ENCODE measurements around the gene CCDC110.
A peak's percentile ranks its signal among the peaks of the same experiment; 100 is the strongest.

The CCDC110 gene

DNA sequence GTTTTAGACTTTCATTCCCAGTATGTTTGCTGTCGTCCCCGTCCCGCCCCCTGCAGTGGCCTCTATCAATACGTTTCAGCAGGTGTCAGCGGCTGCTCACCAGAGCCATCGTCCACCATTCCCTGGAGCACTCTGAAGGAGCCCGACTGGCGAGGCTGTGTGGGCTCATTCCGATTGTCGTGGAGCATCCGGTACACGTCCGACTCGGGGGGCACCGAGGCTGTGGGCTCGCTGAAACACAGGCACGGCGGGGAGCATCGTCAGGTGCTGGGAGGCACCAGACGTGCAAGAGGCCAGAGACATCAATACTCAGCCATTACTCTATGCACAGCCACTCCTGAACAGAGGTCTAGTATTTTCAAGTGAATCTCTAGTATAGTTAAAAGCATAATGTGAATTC is 34.9 kb upstream of the CCDC110 start:
- Histone ChIP-seq H3K27me3 (ENCODE audit: insufficient read depth, low read length) (no peaks in the 10 kb centered on the region), H3K9ac (ENCODE audit: low read depth, low read length) (no peak overlapping the region), H3K9me3 (ENCODE audit: insufficient read depth, low read depth, low read length) (peaks cover 5% of the 10 kb centered on the region), H3K36me3 (ENCODE audit: insufficient read depth, low read length) (no peaks in the 10 kb centered on the region), H3K4me3 (ENCODE audit: low read length) (no peak overlapping the region), H3K27ac (ENCODE audit: low read depth, low read length) (no peak overlapping the region), H3K4me1 (ENCODE audit: insufficient read depth, low read length) (no peaks in the 10 kb centered on the region)
- WGBS = 90% methylated on average over 20 of the region's 20 CpGs

DNA sequence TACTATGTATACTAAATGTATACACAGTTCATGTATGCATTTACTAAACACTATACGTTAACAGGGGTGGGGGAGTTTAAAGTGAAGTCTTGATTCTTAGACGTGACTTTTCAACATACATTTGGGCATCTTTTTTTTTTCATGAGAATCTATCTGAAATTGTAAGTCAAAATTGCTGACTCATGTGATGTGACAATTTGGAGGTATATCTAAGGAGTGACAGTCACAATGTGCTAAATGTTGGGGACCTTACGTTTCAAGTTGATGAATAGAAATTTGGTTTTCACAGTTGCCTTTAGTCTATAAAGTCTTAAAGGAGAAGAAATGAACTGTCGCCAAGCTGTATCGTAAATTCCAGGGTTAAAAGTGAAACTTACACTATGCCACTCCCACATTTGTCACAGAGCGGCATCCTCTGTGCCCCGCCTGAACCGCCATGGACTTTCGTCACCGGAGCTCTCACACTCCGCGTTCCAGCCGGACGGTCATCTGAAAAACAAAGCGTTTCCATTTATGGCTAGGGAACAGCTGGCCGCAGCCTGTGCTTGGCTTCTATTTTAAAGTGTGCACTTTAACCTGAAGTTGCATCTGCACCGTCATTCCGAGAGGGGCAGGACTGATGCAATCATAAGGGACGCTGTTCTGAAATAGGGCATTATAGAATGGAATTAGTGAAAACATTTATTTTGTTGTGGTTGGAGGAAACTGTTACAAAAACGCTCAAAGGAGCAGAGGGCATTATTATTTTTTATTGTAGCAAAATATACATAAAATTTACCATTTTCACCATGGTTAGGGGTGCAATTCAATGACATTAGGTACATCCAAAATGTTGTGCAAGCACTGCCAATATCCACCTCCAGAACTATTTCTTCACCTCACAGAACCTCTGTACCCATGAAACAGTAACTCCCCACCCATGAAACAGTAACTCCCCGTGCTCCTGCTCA is 32.8 kb upstream of the CCDC110 start:
- Histone ChIP-seq H3K4me3 (ENCODE audit: low read length) (no peak overlapping the region), H3K9ac (ENCODE audit: low read depth, low read length) (no peak overlapping the region), H3K9me3 (ENCODE audit: insufficient read depth, low read depth, low read length) (peaks cover 20% of the 10 kb centered on the region), H3K36me3 (ENCODE audit: insufficient read depth, low read length) (no peaks in the 10 kb centered on the region), H3K27ac (ENCODE audit: low read depth, low read length) (no peak overlapping the region), H3K4me1 (ENCODE audit: insufficient read depth, low read length) (no peaks in the 10 kb centered on the region), H3K27me3 (ENCODE audit: insufficient read depth, low read length) (no peaks in the 10 kb centered on the region)
- 94% methylated on average over 19 of the region's 21 CpGs for WGBS

DNA sequence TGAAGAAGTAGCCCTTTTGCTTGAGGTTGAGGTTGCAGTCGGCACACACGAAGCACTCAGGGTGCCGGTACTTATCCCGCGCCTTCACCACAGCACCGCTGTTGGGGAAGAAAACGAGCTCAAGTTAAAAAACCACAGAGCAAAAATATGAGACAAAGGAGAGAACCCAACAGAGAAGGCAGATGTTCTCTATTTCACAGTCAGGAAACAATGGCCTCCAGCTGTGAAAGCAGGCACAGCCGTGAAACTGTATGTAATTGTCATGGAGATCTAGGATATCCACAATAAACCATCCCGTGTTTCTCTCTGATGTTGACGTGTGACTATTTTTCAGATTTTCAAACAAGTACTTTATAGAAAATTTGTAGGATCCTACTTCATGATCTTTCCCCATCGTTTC is 30.9 kb upstream of the CCDC110 start:
- Histone ChIP-seq H3K9me3 (ENCODE audit: insufficient read depth, low read depth, low read length) (peaks cover 20% of the 10 kb centered on the region), H3K27ac (ENCODE audit: low read depth, low read length) (no peak overlapping the region; the same call in 1 of the 2 replicates), H3K4me3 (ENCODE audit: low read length) (no peak overlapping the region), H3K4me1 (ENCODE audit: insufficient read depth, low read length) (no peaks in the 10 kb centered on the region), H3K9ac (ENCODE audit: low read depth, low read length) (no peak overlapping the region), H3K27me3 (ENCODE audit: insufficient read depth, low read length) (no peaks in the 10 kb centered on the region), H3K36me3 (ENCODE audit: insufficient read depth, low read length) (no peaks in the 10 kb centered on the region)
- WGBS = 82% methylated on average over 11 of the region's 11 CpGs

DNA sequence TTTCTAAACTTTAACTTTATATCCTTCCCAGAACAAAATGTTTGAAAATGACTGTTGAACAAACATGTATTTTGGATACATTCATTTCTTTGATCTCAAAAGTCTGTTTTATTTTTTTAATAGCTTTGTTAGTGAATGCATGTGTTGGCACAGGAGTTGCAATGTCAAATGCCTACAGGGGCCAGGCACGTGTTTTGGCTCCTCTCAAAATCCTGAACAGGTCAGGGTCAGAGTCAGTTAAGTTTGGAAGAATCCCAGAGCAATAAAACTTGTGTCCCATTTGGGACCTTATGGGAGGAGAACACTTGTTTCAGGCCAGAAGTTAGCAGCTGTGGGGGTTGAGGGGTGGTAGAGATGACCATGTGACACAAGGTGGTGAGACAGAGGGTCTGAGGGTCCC is 29.0 kb upstream of the CCDC110 start:
- H3K9me3 ChIP-seq (ENCODE audit: insufficient read depth, low read depth, low read length) = peaks cover 20% of the 10 kb centered on the region

DNA sequence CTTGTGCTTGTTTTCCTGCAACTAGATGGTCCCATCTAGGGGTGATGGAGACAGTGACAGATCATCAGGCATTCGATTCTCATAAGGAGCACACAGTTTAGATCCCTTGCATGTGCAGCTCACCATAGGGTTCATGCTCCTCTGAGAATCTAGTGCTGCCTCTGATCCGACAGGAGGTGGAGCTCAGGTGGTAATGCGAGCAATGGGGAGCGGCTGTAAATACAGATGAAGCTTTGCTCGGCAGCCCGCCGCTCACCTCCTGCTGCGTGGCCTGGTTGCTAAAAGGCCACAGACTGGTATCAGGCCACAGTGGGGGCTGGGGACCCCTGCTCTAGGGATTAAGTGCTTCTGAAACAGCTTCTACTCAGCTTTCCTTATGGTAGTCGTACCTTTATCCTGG is 28.5 kb upstream of the CCDC110 start:
- Histone ChIP-seq H3K36me3 (ENCODE audit: insufficient read depth, low read length) (no peaks in the 10 kb centered on the region), H3K4me1 (ENCODE audit: insufficient read depth, low read length) (no peaks in the 10 kb centered on the region), H3K9me3 (ENCODE audit: insufficient read depth, low read depth, low read length) (peaks cover 20% of the 10 kb centered on the region), H3K9ac (ENCODE audit: low read depth, low read length) (no peak overlapping the region), H3K4me3 (ENCODE audit: low read length) (no peak overlapping the region), H3K27ac (ENCODE audit: low read depth, low read length) (no peak overlapping the region), H3K27me3 (ENCODE audit: insufficient read depth, low read length) (no peaks in the 10 kb centered on the region)
- WGBS = 91% methylated on average over 9 of the region's 9 CpGs

More for the DNA sequence above, 29.0 kb upstream of the CCDC110 start:
- Histone ChIP-seq H3K4me3 (ENCODE audit: low read length) (no peak overlapping the region), H3K27me3 (ENCODE audit: insufficient read depth, low read length) (no peaks in the 10 kb centered on the region), H3K36me3 (ENCODE audit: insufficient read depth, low read length) (no peaks in the 10 kb centered on the region), H3K4me1 (ENCODE audit: insufficient read depth, low read length) (no peaks in the 10 kb centered on the region), H3K27ac (ENCODE audit: low read depth, low read length) (no peak overlapping the region), H3K9ac (ENCODE audit: low read depth, low read length) (no peak overlapping the region)
- WGBS = 95% methylated on average over 1 of the region's 1 CpG

DNA sequence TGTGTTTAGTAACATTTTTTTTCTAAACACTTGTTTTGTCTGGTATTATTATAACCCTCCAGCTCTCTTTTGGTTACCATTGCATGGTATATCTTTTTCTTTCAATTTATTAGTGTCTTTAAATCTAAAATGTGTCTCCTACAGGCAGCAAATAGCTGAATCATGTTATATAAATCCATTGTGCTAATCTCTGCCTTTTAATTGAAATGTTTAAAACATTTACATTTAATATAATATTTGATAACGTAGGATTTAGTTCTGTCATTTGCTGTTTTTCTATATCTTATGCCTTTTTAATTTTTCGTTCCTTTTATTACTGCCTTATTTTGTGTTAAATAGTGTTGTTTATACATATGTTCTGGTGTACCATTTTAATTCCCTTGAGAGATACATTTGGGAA is 17.1 kb upstream of the CCDC110 start:
- no peak overlapping the region for H3K4me3 ChIP-seq (ENCODE audit: low read length)
- H3K27ac ChIP-seq (ENCODE audit: low read depth, low read length) = no peak overlapping the region
- WGBS = no CpG with 5 or more reads among the region's 2 CpGs
- H3K36me3 ChIP-seq (ENCODE audit: insufficient read depth, low read length) = no peaks in the 10 kb centered on the region
- peaks cover 7% of the 10 kb centered on the region; the same call in 1 of the 2 replicates for H3K9me3 ChIP-seq (ENCODE audit: insufficient read depth, low read depth, low read length)
- peaks cover 12% of the 10 kb centered on the region for H3K27me3 ChIP-seq (ENCODE audit: insufficient read depth, low read length)
- H3K4me1 ChIP-seq (ENCODE audit: insufficient read depth, low read length) = no peaks in the 10 kb centered on the region
- H3K9ac ChIP-seq (ENCODE audit: low read depth, low read length) = no peak overlapping the region

DNA sequence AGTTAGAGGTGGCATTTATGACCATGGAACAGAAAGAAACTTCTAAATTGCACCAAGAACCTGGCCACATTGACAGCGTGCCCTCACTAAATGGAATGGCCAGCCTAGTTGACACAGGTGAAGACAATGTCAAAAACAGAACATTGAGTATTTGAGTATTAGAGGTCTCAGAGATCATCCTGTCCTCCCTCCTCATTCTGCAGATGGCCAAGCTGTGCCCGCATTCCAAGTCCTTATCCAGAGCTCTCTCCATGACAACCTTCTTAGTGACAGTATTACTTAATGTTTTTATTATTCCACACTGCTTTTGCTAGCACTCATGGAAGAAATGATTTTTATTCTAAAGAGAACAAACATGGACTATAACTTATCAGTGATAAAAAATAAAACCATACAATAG is 9.9 kb upstream of the CCDC110 start:
- H3K9ac ChIP-seq (ENCODE audit: low read depth, low read length) = no peak overlapping the region
- no peak overlapping the region for H3K27ac ChIP-seq (ENCODE audit: low read depth, low read length)
- H3K4me3 ChIP-seq (ENCODE audit: low read length) = no peak overlapping the region
- 92% methylated on average over 2 of the region's 2 CpGs for WGBS
- H3K4me1 ChIP-seq (ENCODE audit: insufficient read depth, low read length) = peaks cover 6% of the 10 kb centered on the region; the same call in 1 of the 2 replicates
- H3K27me3 ChIP-seq (ENCODE audit: insufficient read depth, low read length) = peaks cover 77% of the 10 kb centered on the region
- no peaks in the 10 kb centered on the region for H3K9me3 ChIP-seq (ENCODE audit: insufficient read depth, low read depth, low read length)
- H3K36me3 ChIP-seq (ENCODE audit: insufficient read depth, low read length) = no peaks in the 10 kb centered on the region

DNA sequence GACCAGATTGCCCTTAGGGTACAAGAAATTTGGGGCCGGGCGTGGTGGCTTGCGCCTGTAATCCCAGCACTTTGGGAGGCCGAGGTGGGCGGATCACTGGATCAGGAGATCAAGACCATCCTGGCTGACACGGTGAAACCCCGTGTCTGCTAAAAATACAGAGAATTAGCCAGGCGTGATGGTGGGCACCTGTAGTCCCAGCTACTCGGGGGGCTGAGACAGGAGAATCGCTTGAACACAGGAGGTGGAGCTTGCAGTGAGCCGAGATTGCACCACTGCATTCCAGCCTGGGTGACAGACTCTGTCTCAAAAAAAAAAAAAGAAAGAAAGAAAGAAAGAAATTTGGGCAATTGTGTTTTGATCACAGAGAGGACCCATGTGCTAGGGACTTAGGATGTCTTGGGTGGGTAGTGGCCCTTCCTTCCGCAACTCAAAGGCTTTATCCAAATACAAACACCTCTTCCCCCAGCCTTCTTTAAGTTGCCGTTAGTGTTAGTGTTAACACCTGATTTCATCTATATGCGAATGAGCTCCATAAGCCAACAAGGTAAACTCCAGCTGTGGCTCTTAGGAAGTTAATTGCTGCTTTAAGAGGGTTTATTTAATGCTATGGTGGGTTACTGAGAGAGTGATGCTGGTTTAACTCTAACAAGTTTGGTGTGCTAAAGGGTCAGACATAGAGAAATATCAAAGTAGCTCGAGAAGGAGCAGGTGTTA is 8.6 kb upstream of the CCDC110 start:
- Histone ChIP-seq H3K4me1 (ENCODE audit: insufficient read depth, low read length) (peaks cover 6% of the 10 kb centered on the region; the same call in 1 of the 2 replicates), H3K9ac (ENCODE audit: low read depth, low read length) (no peak overlapping the region), H3K27ac (ENCODE audit: low read depth, low read length) (no peak overlapping the region)

DNA sequence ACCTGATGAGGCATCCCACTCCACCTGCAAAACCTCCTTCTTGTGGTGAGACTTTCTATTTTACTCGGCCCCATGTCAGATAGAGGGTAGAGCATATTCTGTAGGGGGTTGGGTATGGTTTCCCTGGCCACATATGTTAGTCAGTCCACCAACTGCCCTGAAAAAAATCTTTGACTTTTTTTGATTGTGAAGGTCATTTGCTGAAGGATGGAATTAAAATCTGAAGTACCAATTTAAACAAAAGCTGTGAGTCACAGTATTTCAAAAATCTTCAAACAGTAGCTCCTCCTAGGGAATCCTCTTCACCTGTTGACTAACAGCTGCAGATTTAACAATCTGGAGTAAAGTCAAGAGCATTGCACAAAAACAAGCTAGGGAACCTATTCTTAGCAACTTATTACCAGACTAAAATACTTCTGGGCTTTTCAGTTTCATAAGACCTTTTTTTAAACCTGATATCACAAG is 8.0 kb upstream of the CCDC110 start:
- H3K27ac ChIP-seq (ENCODE audit: low read depth, low read length) = no peak overlapping the region
- H3K36me3 ChIP-seq (ENCODE audit: insufficient read depth, low read length) = no peaks in the 10 kb centered on the region
- peaks cover 75% of the 10 kb centered on the region for H3K27me3 ChIP-seq (ENCODE audit: insufficient read depth, low read length)
- WGBS = 88% methylated on average over 1 of the region's 1 CpG
- H3K9me3 ChIP-seq (ENCODE audit: insufficient read depth, low read depth, low read length) = no peaks in the 10 kb centered on the region
- no peak overlapping the region for H3K4me3 ChIP-seq (ENCODE audit: low read length)
- H3K4me1 ChIP-seq (ENCODE audit: insufficient read depth, low read length) = peaks cover 6% of the 10 kb centered on the region; the same call in 1 of the 2 replicates
- H3K9ac ChIP-seq (ENCODE audit: low read depth, low read length) = no peak overlapping the region

More for the DNA sequence above, 8.6 kb upstream of the CCDC110 start:
- Histone ChIP-seq H3K36me3 (ENCODE audit: insufficient read depth, low read length) (no peaks in the 10 kb centered on the region), H3K27me3 (ENCODE audit: insufficient read depth, low read length) (peaks cover 77% of the 10 kb centered on the region), H3K4me3 (ENCODE audit: low read length) (no peak overlapping the region), H3K9me3 (ENCODE audit: insufficient read depth, low read depth, low read length) (no peaks in the 10 kb centered on the region)
- WGBS = 50% methylated on average over 14 of the region's 15 CpGs

DNA sequence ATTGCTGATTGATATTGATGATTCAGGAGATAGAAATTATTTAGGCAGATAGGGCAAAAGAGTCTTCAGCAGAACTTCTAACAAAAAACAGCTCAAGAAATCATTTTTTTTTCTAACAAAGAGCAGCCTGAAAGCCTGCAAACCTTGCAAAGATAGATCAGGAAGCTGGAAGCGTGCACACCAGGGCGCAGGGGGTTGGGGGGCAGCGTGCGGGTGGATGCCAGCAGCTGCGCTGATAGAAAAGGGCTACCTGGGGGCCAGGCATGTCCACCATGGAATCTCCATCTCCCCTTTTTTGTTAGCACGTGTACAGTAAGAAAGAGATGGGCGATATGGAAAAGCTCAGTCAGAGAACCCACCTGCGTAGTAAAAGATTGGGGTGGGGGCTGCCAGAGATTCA is 1.7 kb upstream of the CCDC110 start:
- Histone ChIP-seq H3K4me3 (ENCODE audit: low read length) (no peak overlapping the region), H3K27ac (ENCODE audit: low read depth, low read length) (no peak overlapping the region), H3K36me3 (ENCODE audit: insufficient read depth, low read length) (no peaks in the 10 kb centered on the region), H3K27me3 (ENCODE audit: insufficient read depth, low read length) (peaks cover 39% of the 10 kb centered on the region), H3K9ac (ENCODE audit: low read depth, low read length) (no peak overlapping the region), H3K9me3 (ENCODE audit: insufficient read depth, low read depth, low read length) (no peaks in the 10 kb centered on the region), H3K4me1 (ENCODE audit: insufficient read depth, low read length) (0 out of 2 replicates have a peak, but pooled peaks cover 10% of the 10 kb centered on the region)
- WGBS = 96% methylated on average over 8 of the region's 8 CpGs

DNA sequence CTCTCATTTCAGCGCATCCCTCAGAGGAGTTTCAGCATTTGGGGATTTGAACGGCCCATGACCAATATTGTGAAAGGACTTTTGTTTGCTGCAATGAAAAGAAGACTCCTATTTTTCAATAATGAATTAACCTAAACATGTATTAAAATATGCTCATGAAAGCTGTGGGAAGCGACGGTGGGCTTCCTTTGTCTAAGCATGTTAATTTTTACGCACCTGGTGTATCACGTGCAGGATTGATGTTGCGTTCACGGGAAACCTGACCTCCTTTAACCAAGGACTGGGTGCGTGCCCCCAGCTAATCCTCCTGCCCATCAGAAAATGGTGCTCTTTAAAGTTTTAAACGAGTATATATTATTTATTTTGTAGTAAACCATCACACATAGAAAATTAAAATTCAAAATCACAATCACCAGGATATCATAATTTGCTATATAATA is 590 bp upstream of the CCDC110 start:
- H3K36me3 ChIP-seq (ENCODE audit: insufficient read depth, low read length) = no peaks in the 10 kb centered on the region
- H3K27me3 ChIP-seq (ENCODE audit: insufficient read depth, low read length) = peaks cover 31% of the 10 kb centered on the region
- H3K9ac ChIP-seq (ENCODE audit: low read depth, low read length) = no peak overlapping the region
- H3K4me1 ChIP-seq (ENCODE audit: insufficient read depth, low read length) = 0 out of 2 replicates have a peak, but pooled peaks cover 10% of the 10 kb centered on the region
- H3K4me3 ChIP-seq (ENCODE audit: low read length) = peak overlapping the region; percentile 91
- WGBS = 68% methylated on average over 7 of the region's 10 CpGs
- no peaks in the 10 kb centered on the region for H3K9me3 ChIP-seq (ENCODE audit: insufficient read depth, low read depth, low read length)
- H3K27ac ChIP-seq (ENCODE audit: low read depth, low read length) = no peak overlapping the region
